Esophagus squamous epithelium (tissue), 5 donors: ENCODE data around the gene ADAM17. TPM values are rescaled to one million over a fixed set of nuclear protein-coding genes. Genes with fewer than 3 reads are reported as not detected.
"Not testable (repeated sequence)": the region's sequence is repeated elsewhere in the genome, so short reads cannot be mapped to it uniquely, and the experiment has no call there.

Experiments
- DNase-seq: peaks from one replicate; lab custom pipeline; 2025; lab: John Stamatoyannopoulos, UW
- H3K27ac ChIP-seq, 4 donors: fragments of 200-600 bp; sonication (generic); one replicate each; pipeline ENCODE4 v1.5.1; 2016 to 2019; ENCODE audit warnings: mild to moderate bottlenecking in 1 of 4
- H3K27me3 ChIP-seq, 4 donors: fragments of 200-600 bp; sonication (generic); 1 replicate in 3 of 4; 2 replicates in 1 of 4; pipeline versions ENCODE4 v1.5.1 to v1.6.0; 2017 to 2021; ENCODE audit warnings: antibody characterized with exemption in 1 of 4
- H3K36me3 ChIP-seq, 3 donors: fragments of 200-600 bp; sonication (generic); one replicate each; pipeline ENCODE4 v1.5.1; 2016 to 2019
- H3K4me1 ChIP-seq, 3 donors: fragments of 200-600 bp; sonication (generic); one replicate each; pipeline ENCODE4 v1.5.1; 2017 to 2019
- H3K4me3 ChIP-seq, 4 donors: fragments of 200-600 bp; sonication (generic); 1 replicate in 3 of 4; 2 replicates in 1 of 4; pipeline ENCODE4 v1.5.1; 2016 to 2019; ENCODE audit warnings: mild to moderate bottlenecking in 2 of 4, moderate library complexity in 1 of 4
- H3K9me3 ChIP-seq, 3 donors: fragments of 200-600 bp; sonication (generic); one replicate each; pipeline ENCODE4 v1.5.1; 2016 to 2019
- POLR2A ChIP-seq, 4 donors: fragments of 450-650 bp; IDR thresholded peaks; one replicate each; pipeline ENCODE4 v1.6.1; 2017; ENCODE audit warnings: antibody characterized with exemption in 4 of 4, mild to moderate bottlenecking in 4 of 4, moderate library complexity in 3 of 4
- WGBS, 2 donors: methylation state at CpG; one replicate each; pipeline ENCODE4 v1.1.5; 2018; 5-methylcytosine and 5-hydroxymethylcytosine counted together
- intact Hi-C: fragments of 100-400 bp; cut with DNase I; formaldehyde crosslinking; loops from one replicate; pipeline ENCODE4 v1.15.0; 2022
- total RNA-seq, 4 donors: library from RNA; depleted of rRNA; stranded (reverse); fragments of >200 nt; gene quantifications; one replicate each; pipeline ENCODE4 v1.1.0, GENCODE V29; 2016
- TF ChIP-seq, protein P1 (sequence below), 6 experiments: fragments of 450-650 bp in 4 of 6; fragments of 200-600 bp in 2 of 6; sonication (generic) in 2 of 6; IDR thresholded peaks; one replicate each; pipeline ENCODE4 v1.5.1; 2016 to 2019; ENCODE audit warnings: antibody characterized with exemption in 6 of 6, mild to moderate bottlenecking in 4 of 6, moderate library complexity in 4 of 6
- donor health status: DM: yes; HTN: yes; CAD: no.

ADAM17 gene
- total RNA-seq, 4 donors from 2014 or later: 21.5 to 38.9 (median 29.2) TPM

DNA sequence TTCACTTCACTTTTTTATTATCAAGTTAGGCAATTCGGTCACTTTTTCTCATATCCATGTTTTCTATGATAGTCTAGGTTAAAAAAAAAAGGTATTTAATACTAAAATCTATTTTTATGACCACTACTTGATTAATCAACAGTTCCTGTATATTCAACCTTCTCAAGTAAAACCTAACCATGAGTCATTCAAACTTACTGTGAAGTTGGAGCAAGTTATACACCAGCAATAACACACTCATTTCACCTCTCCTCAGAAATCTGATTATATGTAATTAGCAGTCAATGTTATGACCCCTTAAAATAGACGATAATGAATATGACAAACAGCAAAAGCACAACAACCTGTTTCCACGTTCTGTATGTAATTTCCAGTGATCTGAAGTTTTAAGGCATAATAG is 35.0 kb upstream of the ADAM17 start:
- H3K27ac ChIP-seq: no peak overlapping the region
- H3K36me3 ChIP-seq: peaks cover 3 to 69% (median 9%) of the 10 kb centered on the region in 3 donors
- H3K4me3 ChIP-seq: no peak overlapping the region
- 65 to 70% methylated on average over 3 of the region's 3 CpGs for WGBS, 2 donors
- H3K4me1 ChIP-seq: peaks cover 0 to 34% (median 20%) of the 10 kb centered on the region in 3 donors
- no peak for TF ChIP-seq POLR2A (IDR thresholded peaks at IDR 0.05)
- TF ChIP-seq, protein P1, sequence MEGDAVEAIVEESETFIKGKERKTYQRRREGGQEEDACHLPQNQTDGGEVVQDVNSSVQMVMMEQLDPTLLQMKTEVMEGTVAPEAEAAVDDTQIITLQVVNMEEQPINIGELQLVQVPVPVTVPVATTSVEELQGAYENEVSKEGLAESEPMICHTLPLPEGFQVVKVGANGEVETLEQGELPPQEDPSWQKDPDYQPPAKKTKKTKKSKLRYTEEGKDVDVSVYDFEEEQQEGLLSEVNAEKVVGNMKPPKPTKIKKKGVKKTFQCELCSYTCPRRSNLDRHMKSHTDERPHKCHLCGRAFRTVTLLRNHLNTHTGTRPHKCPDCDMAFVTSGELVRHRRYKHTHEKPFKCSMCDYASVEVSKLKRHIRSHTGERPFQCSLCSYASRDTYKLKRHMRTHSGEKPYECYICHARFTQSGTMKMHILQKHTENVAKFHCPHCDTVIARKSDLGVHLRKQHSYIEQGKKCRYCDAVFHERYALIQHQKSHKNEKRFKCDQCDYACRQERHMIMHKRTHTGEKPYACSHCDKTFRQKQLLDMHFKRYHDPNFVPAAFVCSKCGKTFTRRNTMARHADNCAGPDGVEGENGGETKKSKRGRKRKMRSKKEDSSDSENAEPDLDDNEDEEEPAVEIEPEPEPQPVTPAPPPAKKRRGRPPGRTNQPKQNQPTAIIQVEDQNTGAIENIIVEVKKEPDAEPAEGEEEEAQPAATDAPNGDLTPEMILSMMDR (IDR thresholded peaks at IDR 0.05): no peak
- DNase-seq: no peak
- no peaks in the 10 kb centered on the region for H3K9me3 ChIP-seq
- intact Hi-C loops: no loop called here
- H3K27me3 ChIP-seq: no peaks in the 10 kb centered on the region

DNA sequence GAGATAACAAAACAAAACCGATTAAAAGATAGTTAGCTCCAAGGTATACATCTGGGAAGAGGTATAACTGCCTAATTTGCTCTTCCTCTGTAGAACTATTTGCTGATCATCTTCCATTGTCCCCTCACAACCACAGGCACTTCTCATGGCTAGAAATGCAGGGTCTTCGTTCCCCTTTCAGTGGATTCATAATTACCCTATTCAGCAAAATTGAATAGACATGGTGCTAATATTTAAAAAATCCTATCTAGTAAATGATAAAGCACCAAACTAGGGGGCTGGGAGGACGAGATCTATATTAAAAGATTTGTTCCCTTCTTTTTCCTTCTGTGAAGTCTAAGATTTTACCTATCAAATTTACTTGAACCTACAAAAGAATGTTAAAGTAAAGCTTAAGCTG is 30.8 kb upstream of the ADAM17 start:
- no peak for DNase-seq
- no peaks in the 10 kb centered on the region for H3K27me3 ChIP-seq
- intact Hi-C loops: no loop called here
- no peaks in the 10 kb centered on the region for H3K4me1 ChIP-seq
- H3K36me3 ChIP-seq: peaks cover 3 to 94% (median 18%) of the 10 kb centered on the region in 3 donors
- no peak overlapping the region for H3K27ac ChIP-seq
- H3K9me3 ChIP-seq: no peaks in the 10 kb centered on the region
- H3K4me3 ChIP-seq: no peak overlapping the region
- TF ChIP-seq, protein P1 (IDR thresholded peaks at IDR 0.05): no peak
- TF ChIP-seq POLR2A (IDR thresholded peaks at IDR 0.05): no peak
- 86 to 89% methylated on average over 3 of the region's 3 CpGs for WGBS, 2 donors

DNA sequence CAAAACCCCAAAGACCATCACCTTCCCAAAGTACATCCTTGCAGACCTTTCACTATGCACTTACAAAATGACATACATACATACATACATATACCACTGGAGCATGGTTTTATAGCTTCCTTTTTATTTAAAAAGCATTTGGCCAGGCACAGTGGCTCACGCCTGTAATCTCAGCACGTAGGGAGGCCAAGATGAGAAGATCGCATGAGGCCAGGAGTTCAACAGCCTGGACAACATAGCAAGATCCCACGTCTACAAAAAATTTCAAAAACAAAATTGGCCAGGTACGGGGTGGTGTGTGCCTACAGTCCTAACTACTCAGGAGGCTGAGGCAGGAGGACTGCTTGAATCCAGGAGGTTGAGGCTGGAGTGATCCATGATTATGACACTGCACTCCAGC is 29.9 kb upstream of the ADAM17 start:
- TF ChIP-seq, protein P1 (IDR thresholded peaks at IDR 0.05): no peak
- TF ChIP-seq POLR2A (IDR thresholded peaks at IDR 0.05): no peak
- intact Hi-C loops: no loop called here
- WGBS, 2 donors: 88 to 91% methylated on average over 5 of the region's 5 CpGs
- DNase-seq: no peak
- no peak overlapping the region for H3K27ac ChIP-seq
- peaks cover 3 to 88% (median 18%) of the 10 kb centered on the region in 3 donors for H3K36me3 ChIP-seq
- H3K4me1 ChIP-seq: no peaks in the 10 kb centered on the region
- H3K9me3 ChIP-seq: no peaks in the 10 kb centered on the region
- no peaks in the 10 kb centered on the region for H3K27me3 ChIP-seq
- no peak overlapping the region for H3K4me3 ChIP-seq

DNA sequence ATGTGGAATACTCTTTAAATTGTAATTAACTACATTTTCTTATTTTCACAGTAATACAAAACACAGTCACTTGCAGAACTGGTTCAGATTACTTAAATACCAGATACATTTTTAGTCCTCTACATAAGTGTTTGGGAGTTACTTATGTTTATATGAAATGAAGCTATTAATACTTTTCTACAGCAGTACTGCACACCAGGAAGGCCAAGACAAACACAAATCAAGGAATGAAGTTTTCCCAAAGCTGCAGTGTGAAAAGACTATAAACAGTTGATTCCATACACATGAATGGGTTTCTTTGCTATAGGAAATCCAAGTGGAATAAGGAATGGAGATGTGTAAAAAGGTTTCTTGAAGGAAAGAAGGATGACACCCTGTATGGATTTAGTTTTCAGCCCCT is 29.3 kb upstream of the ADAM17 start:
- H3K27me3 ChIP-seq, intact Hi-C loops, DNase-seq, H3K9me3 ChIP-seq, H3K4me1 ChIP-seq, H3K4me3 ChIP-seq, H3K27ac ChIP-seq: not testable (repeated sequence)
- H3K36me3 ChIP-seq: peaks cover 3 to 88% (median 16%) of the 10 kb centered on the region in 3 donors

DNA sequence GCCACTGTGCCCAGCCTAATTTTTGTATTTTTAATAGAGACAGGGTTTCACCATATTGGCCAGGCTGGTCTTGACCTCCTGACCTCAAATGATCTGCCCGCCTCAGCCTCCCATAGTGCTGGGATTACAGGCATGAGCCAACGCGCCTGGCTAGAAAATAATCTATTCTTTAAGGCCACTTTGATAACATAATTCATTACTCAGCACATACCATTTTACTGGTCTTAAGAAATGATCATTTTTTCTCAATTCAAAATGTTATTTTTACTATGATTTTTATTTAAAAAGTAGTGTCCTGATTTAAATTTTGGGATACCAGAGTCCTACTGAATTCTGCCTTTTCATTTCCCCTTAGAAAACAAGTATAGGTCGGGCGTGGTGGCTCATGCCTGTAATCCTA is 27.0 kb upstream of the ADAM17 start:
- DNase-seq: no peak
- H3K4me3 ChIP-seq: no peak overlapping the region
- 97 to 98% methylated on average over 5 of the region's 5 CpGs for WGBS, 2 donors
- H3K36me3 ChIP-seq: peaks cover 0 to 66% (median 8%) of the 10 kb centered on the region in 3 donors
- TF ChIP-seq, protein P1 (IDR thresholded peaks at IDR 0.05): no peak
- no peak for TF ChIP-seq POLR2A (IDR thresholded peaks at IDR 0.05)
- H3K9me3 ChIP-seq: no peaks in the 10 kb centered on the region
- intact Hi-C loops: no loop called here
- no peak overlapping the region for H3K27ac ChIP-seq
- no peaks in the 10 kb centered on the region for H3K27me3 ChIP-seq
- no peaks in the 10 kb centered on the region for H3K4me1 ChIP-seq
